ENCODE measurements around the gene HOXD12. TPM values are rescaled to one million over a fixed set of nuclear protein-coding genes. Genes with fewer than 3 reads are reported as not detected.

The HOXD12 gene
- total RNA-seq, 2 experiments from 2014 or later = not detected

- ChIA-PET CTCF (interaction anchor here (1.3 kb wide), 1 partner anchor 43 kb away, joined by 3 read pairs; no protein-coding TSS in a partner anchor), POLR2A (no interaction called here)
- peaks cover 18% of the 10 kb centered on the region for H3K9me3 Mint-ChIP-seq
- no peak for TF ChIP-seq CTCF (IDR thresholded peaks at IDR 0.05)
- intact Hi-C loops (cut with micrococcal nuclease) = no loop called here
- H3K27ac Mint-ChIP-seq = no peak within 1 kb of the TSS
- H3K4me3 Mint-ChIP-seq = peak within 1 kb of the TSS; percentile 28
- DNase-seq (no peak), ATAC-seq (no peak)
- peaks cover 25% of the 10 kb centered on the region for H3K36me3 Mint-ChIP-seq (ENCODE audit: low read depth)
- H3K4me1 Mint-ChIP-seq (ENCODE audit: low read depth) = peaks cover 12% of the 10 kb centered on the region
- H3K27me3 Mint-ChIP-seq = peaks cover 86% of the 10 kb centered on the region
These were observed 15.8 kb upstream of the HOXD12 start, which contains the start of gene EVX2 for GRCh38 chr2:176083796-176084261. Gene EVX2, minus strand, starts transcription at chr2:176083962. Its CDS starts 186 bp downstream, at chr2:176083776.

- H3K4me1 Mint-ChIP-seq (ENCODE audit: low read depth) = peaks cover 8% of the 10 kb centered on the region
- ChIA-PET CTCF (interaction anchor here (0.9 to 1.8 kb wide), 4 partner anchors 10 to 395 kb away, joined by 4 to 10 read pairs (median 6); no protein-coding TSS in a partner anchor), POLR2A (no interaction called here)
- intact Hi-C loops (cut with micrococcal nuclease) = loop anchor here (5.0 kb wide), 1 partner anchor 38 kb away; the partner anchor contains the start of gene HOXD9
- H3K9me3 Mint-ChIP-seq = peaks cover 14% of the 10 kb centered on the region
- no peak overlapping the region for H3K27ac Mint-ChIP-seq
- peaks cover 18% of the 10 kb centered on the region for H3K36me3 Mint-ChIP-seq (ENCODE audit: low read depth)
- no peak for ATAC-seq
- H3K27me3 Mint-ChIP-seq = peaks cover 85% of the 10 kb centered on the region
- no peak for TF ChIP-seq CTCF (IDR thresholded peaks at IDR 0.05)
- no peak for DNase-seq
- H3K4me3 Mint-ChIP-seq = no peak overlapping the region
These were observed 14.9 kb upstream of the HOXD12 start for GRCh38 chr2:176084611-176085119.

GRCh38 chr2:176085120-176085788 is 14.3 kb upstream of the HOXD12 start:
- H3K4me3 Mint-ChIP-seq = no peak overlapping the region
- peaks cover 8% of the 10 kb centered on the region for H3K4me1 Mint-ChIP-seq (ENCODE audit: low read depth)
- intact Hi-C loops (cut with micrococcal nuclease) = loop anchor here (5.0 kb wide), 1 partner anchor 37 kb away; the partner anchor contains the start of gene HOXD9
- ChIA-PET CTCF (interaction anchor here (0.8 to 1.8 kb wide), 7 partner anchors 7 to 395 kb away, joined by 3 to 10 read pairs (median 4); no protein-coding TSS in a partner anchor), POLR2A (interaction anchor here (0.7 kb wide), 1 partner anchor 1248 kb away, joined by 3 read pairs; no protein-coding TSS in a partner anchor)
- no peak for TF ChIP-seq CTCF (IDR thresholded peaks at IDR 0.05)
- no peak overlapping the region for H3K27ac Mint-ChIP-seq
- no peak for DNase-seq
- peaks cover 14% of the 10 kb centered on the region for H3K9me3 Mint-ChIP-seq
- peaks cover 91% of the 10 kb centered on the region for H3K27me3 Mint-ChIP-seq
- ATAC-seq = no peak
- peaks cover 18% of the 10 kb centered on the region for H3K36me3 Mint-ChIP-seq (ENCODE audit: low read depth)

- ATAC-seq (no peak), DNase-seq (no peak)
- Mint-ChIP-seq H3K4me1 (ENCODE audit: low read depth) (peaks cover 2% of the 10 kb centered on the region), H3K9me3 (peaks cover 11% of the 10 kb centered on the region), H3K27ac (no peak overlapping the region), H3K36me3 (ENCODE audit: low read depth) (peaks cover 13% of the 10 kb centered on the region), H3K4me3 (no peak overlapping the region), H3K27me3 (peaks cover 91% of the 10 kb centered on the region)
- CTCF ChIA-PET = interaction anchor here (0.8 to 1.8 kb wide), 7 partner anchors 8 to 396 kb away, joined by 3 to 10 read pairs (median 4); no protein-coding TSS in a partner anchor
- intact Hi-C loops (cut with micrococcal nuclease) = loop anchor here (5.0 kb wide), 1 partner anchor 36 kb away; the partner anchor contains the start of gene HOXD9
- POLR2A ChIA-PET = interaction anchor here (0.7 kb wide), 1 partner anchor 1249 kb away, joined by 3 read pairs; no protein-coding TSS in a partner anchor
- TF ChIP-seq CTCF (IDR thresholded peaks at IDR 0.05) = peak; percentile 35
These were observed 13.5 kb upstream of the HOXD12 start for GRCh38 chr2:176085861-176086771.
